H9 (cell line): ENCODE results near the gene TMEM183A. TPM values are rescaled to one million over a fixed set of nuclear protein-coding genes. Genes with fewer than 3 reads are reported as not detected.
"Not testable (repeated sequence)": the region's sequence is repeated elsewhere in the genome, so short reads cannot be mapped to it uniquely, and the experiment has no call there.

Experiments used
- DNase-seq: peaks from one replicate; pipeline ENCODE4 v3.0.0-alpha.2; 2017
- H2AFZ ChIP-seq: one replicate; pipeline ENCODE4 v1.6.1; 2013; ENCODE audit warnings: mild to moderate bottlenecking, low read length, control low read depth, moderate library complexity
- H2AK5ac ChIP-seq: 2 replicates; pipeline ENCODE4 v1.6.1; 2013; ENCODE audit warnings: low read length, control low read depth, mixed read lengths; ENCODE audit not compliant: insufficient read length
- H2BK120ac ChIP-seq: one replicate; pipeline ENCODE4 v1.6.1; 2013; ENCODE audit warnings: low read depth, mild to moderate bottlenecking, low read length, control low read depth, inconsistent platforms; ENCODE audit not compliant: poor library complexity, severe bottlenecking
- H2BK12ac ChIP-seq: 2 replicates; pipeline ENCODE4 v1.6.1; 2013; ENCODE audit warnings: low read length, control low read depth, mixed read lengths, low read depth; ENCODE audit not compliant: insufficient read length
- H2BK15ac ChIP-seq: 2 replicates; pipeline ENCODE4 v1.6.1; 2013; ENCODE audit warnings: low read depth, low read length, control low read depth
- H2BK20ac ChIP-seq: one replicate; pipeline ENCODE4 v1.6.1; 2013; ENCODE audit warnings: low read depth, mild to moderate bottlenecking, low read length, control low read depth, inconsistent platforms; ENCODE audit not compliant: poor library complexity, severe bottlenecking
- H2BK5ac ChIP-seq: 2 replicates; pipeline ENCODE4 v1.6.1; 2013; ENCODE audit warnings: low read length, control low read depth, mixed read lengths; ENCODE audit not compliant: insufficient read length
- H3K14ac ChIP-seq: 2 replicates; pipeline ENCODE4 v1.6.1; 2013; ENCODE audit warnings: low read length, control low read depth; ENCODE audit not compliant: insufficient read depth
- H3K18ac ChIP-seq: 2 replicates; pipeline ENCODE4 v1.6.1; 2013; ENCODE audit warnings: low read depth, mild to moderate bottlenecking, mixed read lengths, low read length, control low read depth; ENCODE audit not compliant: insufficient read length
- H3K23ac ChIP-seq: 2 replicates; pipeline ENCODE4 v1.6.1; 2013; ENCODE audit warnings: low read length, control low read depth, mixed read lengths, low read depth; ENCODE audit not compliant: insufficient read length
- H3K23me2 ChIP-seq: 2 replicates; pipeline ENCODE4 v1.6.1; 2013; ENCODE audit warnings: low read depth, mild to moderate bottlenecking, mixed read lengths, low read length, control low read depth; ENCODE audit not compliant: insufficient read length, poor library complexity, severe bottlenecking
- H3K27ac ChIP-seq: 2 replicates; pipeline ENCODE4 v1.5.1; 2013; ENCODE audit warnings: low read length, control low read depth, mixed read lengths, low read depth; ENCODE audit not compliant: insufficient read length
- H3K27me3 ChIP-seq: 2 replicates; pipeline ENCODE4 v1.6.1; 2013; ENCODE audit warnings: low read length, control low read depth, inconsistent platforms; ENCODE audit not compliant: insufficient read depth
- H3K4ac ChIP-seq: 2 replicates; pipeline ENCODE4 v1.6.1; 2013; ENCODE audit warnings: low read depth, mild to moderate bottlenecking, control low read depth, inconsistent platforms, low read length, moderate library complexity
- H3K4me1 ChIP-seq: 2 replicates; pipeline ENCODE4 v1.6.1; 2013; ENCODE audit warnings: low read length, control low read depth, inconsistent platforms; ENCODE audit not compliant: insufficient read depth
- H3K4me2 ChIP-seq: 2 replicates; pipeline ENCODE4 v1.6.1; 2013; ENCODE audit warnings: low read length, control low read depth, mixed read lengths; ENCODE audit not compliant: insufficient read length, insufficient read depth
- H3K56ac ChIP-seq: 2 replicates; pipeline ENCODE4 v1.6.1; 2013; ENCODE audit warnings: low read depth, mild to moderate bottlenecking, mixed read lengths, low read length, control low read depth; ENCODE audit not compliant: insufficient read length
- H3K79me1 ChIP-seq: 2 replicates; pipeline ENCODE4 v1.6.1; 2013; ENCODE audit warnings: low read depth, mild to moderate bottlenecking, moderate library complexity, low read length, control low read depth, inconsistent platforms; ENCODE audit not compliant: insufficient read depth, poor library complexity, severe bottlenecking
- H3K79me2 ChIP-seq: 2 replicates; pipeline ENCODE4 v1.6.1; 2013; ENCODE audit warnings: low read length, control low read depth, inconsistent platforms; ENCODE audit not compliant: insufficient read depth
- H3K9ac ChIP-seq: 2 replicates; pipeline ENCODE4 v1.6.1; 2013; ENCODE audit warnings: low read length, control low read depth, mixed read lengths; ENCODE audit not compliant: insufficient read length; ENCODE audit errors: extremely low read depth
- H3K9me3 ChIP-seq: one replicate; pipeline ENCODE4 v1.6.1; 2013; ENCODE audit warnings: low read depth, low read length, inconsistent platforms; ENCODE audit not compliant: control insufficient read depth
- H3T11ph ChIP-seq: one replicate; pipeline ENCODE4 v1.6.1; 2013; ENCODE audit warnings: mild to moderate bottlenecking, low read length, control low read depth, inconsistent platforms
- H4K20me1 ChIP-seq: one replicate; pipeline ENCODE4 v1.6.1; 2013; ENCODE audit not compliant: control insufficient read depth, insufficient read length, insufficient read depth
- H4K5ac ChIP-seq: 2 replicates; pipeline ENCODE4 v1.6.1; 2013; ENCODE audit warnings: low read depth, mild to moderate bottlenecking, mixed read lengths, low read length, control low read depth; ENCODE audit not compliant: insufficient read length
- H4K8ac ChIP-seq: replicated peaks from 2 replicates; pipeline ENCODE4 v1.6.1; 2013; ENCODE audit warnings: low read length, control low read depth, mixed read lengths, low read depth; ENCODE audit not compliant: insufficient read length
- H4K91ac ChIP-seq: 2 replicates; pipeline ENCODE4 v1.6.1; 2013; ENCODE audit warnings: low read depth, mild to moderate bottlenecking, moderate library complexity, mixed read lengths, low read length, control low read depth; ENCODE audit not compliant: insufficient read length
- H3K27ac Mint-ChIP-seq, 3 experiments: 2 replicates in 2 of 3; 3 replicates in 1 of 3; pipeline ENCODE4 v1.8.0; 2020 to 2021; ENCODE audit warnings: mixed read lengths in 3 of 3, mild to moderate bottlenecking in 1 of 3, moderate library complexity in 1 of 3
- H3K27me3 Mint-ChIP-seq: 2 replicates; pipeline ENCODE4 v1.8.0; 2021; ENCODE audit warnings: low read depth, mild to moderate bottlenecking, moderate library complexity, mixed read lengths
- H3K36me3 Mint-ChIP-seq, 3 experiments: 2 replicates in 2 of 3; 3 replicates in 1 of 3; pipeline ENCODE4 v1.8.0; 2020 to 2021; ENCODE audit warnings: low read depth in 3 of 3, mixed read lengths in 3 of 3; ENCODE audit not compliant: insufficient read depth in 1 of 3
- H3K4me1 Mint-ChIP-seq, 2 experiments: 2 replicates each; pipeline ENCODE4 v1.8.0; 2020; ENCODE audit warnings: mixed read lengths in 2 of 2
- H3K4me3 Mint-ChIP-seq, 2 experiments: 2 replicates in 1 of 2; 3 replicates in 1 of 2; pipeline ENCODE4 v1.8.0; 2020 to 2021; ENCODE audit warnings: mild to moderate bottlenecking in 2 of 2, mixed read lengths in 2 of 2, moderate library complexity in 1 of 2
- H3K9me3 Mint-ChIP-seq, 2 experiments: 2 replicates in 1 of 2; 3 replicates in 1 of 2; pipeline ENCODE4 v1.8.0; 2020; ENCODE audit warnings: mild to moderate bottlenecking in 2 of 2, mixed read lengths in 2 of 2, moderate library complexity in 1 of 2
- WGBS: extraction: QIAGEN DNeasy Blood & Tissue Kit; methylation state at CpG from one replicate; pipeline ENCODE4 v1.1.7; 2013; ENCODE audit warnings: missing lambda C conversion rate, low lambda C conversion rate, mixed read lengths; ENCODE audit not compliant: insufficient read length; ENCODE audit errors: extremely low coverage; 5-methylcytosine and 5-hydroxymethylcytosine counted together
- total RNA-seq: library from RNA; stranded (reverse); gene quantifications from 2 replicates; pipeline ENCODE4 v1.2.1, GENCODE V29; 2021
- TF ChIP-seq, protein P1 (sequence below): fragments of 200-600 bp; sonication (generic); conservative IDR thresholded peaks from 3 replicates; pipeline ENCODE4 v1.8.0; 2021; ENCODE audit warnings: antibody characterized with exemption, mild to moderate bottlenecking

Gene TMEM183A
- total RNA-seq, 1 experiment from 2014 or later, result 93.4 TPM

DNA sequence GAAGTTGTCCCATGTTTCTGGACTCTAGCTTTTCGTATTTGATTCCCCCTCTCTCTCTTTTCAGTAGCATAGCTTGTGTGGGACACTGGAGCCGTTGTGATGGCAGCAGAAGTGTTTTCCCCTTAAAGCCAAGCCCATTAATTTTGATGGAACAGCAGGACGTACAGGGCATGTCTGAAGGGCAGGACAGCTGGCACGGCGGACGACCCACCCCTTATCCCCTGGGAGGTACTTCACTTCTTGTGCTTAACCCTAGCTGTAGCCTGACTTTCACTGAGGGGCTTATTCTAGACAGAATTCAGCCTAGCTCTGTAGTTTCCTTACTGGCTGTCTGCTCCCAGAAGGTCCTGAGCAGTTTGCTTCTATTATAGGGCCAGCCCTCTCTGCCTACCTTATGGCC is 10.5 kb downstream of the TMEM183A start:
- H3T11ph ChIP-seq, result no peak overlapping the region
- no peak overlapping the region for H2BK5ac ChIP-seq
- no peak overlapping the region for H3K27ac ChIP-seq
- H2BK20ac ChIP-seq, result no peak overlapping the region
- H2AK5ac ChIP-seq, result no peak overlapping the region
- Mint-ChIP-seq H3K36me3 (peaks cover 67 to 90% (median 90%) of the 10 kb centered on the region in 3 experiments; a peak in 6 of 7 replicates), H3K4me3 (no peak overlapping the region), H3K4me1 (0 out of 4 replicates have a peak, but pooled peaks cover 0 to 5% of the 10 kb centered on the region in 2 experiments), H3K9me3 (no peaks in the 10 kb centered on the region), H3K27ac (no peak overlapping the region), H3K27me3 (no peaks in the 10 kb centered on the region)
- no peaks in the 10 kb centered on the region for H3K23me2 ChIP-seq
- no peak overlapping the region for H2AFZ ChIP-seq
- H3K79me1 ChIP-seq, result no peaks in the 10 kb centered on the region
- no peaks in the 10 kb centered on the region for H3K9me3 ChIP-seq
- H3K14ac ChIP-seq, result no peak overlapping the region
- H3K23ac ChIP-seq, result no peak overlapping the region
- DNase-seq, result no peak
- H3K4me2 ChIP-seq, result no peak overlapping the region
- H2BK120ac ChIP-seq, result no peak overlapping the region
- H2BK12ac ChIP-seq, result no peak overlapping the region
- H3K4ac ChIP-seq, result no peak overlapping the region
- TF ChIP-seq, protein P1, sequence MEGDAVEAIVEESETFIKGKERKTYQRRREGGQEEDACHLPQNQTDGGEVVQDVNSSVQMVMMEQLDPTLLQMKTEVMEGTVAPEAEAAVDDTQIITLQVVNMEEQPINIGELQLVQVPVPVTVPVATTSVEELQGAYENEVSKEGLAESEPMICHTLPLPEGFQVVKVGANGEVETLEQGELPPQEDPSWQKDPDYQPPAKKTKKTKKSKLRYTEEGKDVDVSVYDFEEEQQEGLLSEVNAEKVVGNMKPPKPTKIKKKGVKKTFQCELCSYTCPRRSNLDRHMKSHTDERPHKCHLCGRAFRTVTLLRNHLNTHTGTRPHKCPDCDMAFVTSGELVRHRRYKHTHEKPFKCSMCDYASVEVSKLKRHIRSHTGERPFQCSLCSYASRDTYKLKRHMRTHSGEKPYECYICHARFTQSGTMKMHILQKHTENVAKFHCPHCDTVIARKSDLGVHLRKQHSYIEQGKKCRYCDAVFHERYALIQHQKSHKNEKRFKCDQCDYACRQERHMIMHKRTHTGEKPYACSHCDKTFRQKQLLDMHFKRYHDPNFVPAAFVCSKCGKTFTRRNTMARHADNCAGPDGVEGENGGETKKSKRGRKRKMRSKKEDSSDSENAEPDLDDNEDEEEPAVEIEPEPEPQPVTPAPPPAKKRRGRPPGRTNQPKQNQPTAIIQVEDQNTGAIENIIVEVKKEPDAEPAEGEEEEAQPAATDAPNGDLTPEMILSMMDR, result no peak
- H2BK15ac ChIP-seq, result no peak overlapping the region
- no peaks in the 10 kb centered on the region for H4K20me1 ChIP-seq
- WGBS, result no CpG with 5 or more reads among the region's 6 CpGs
- H3K18ac ChIP-seq, result no peak overlapping the region
- no peak overlapping the region for H4K91ac ChIP-seq
- H3K56ac ChIP-seq, result no peak overlapping the region
- no peaks in the 10 kb centered on the region for H3K79me2 ChIP-seq
- no peak overlapping the region for H4K8ac ChIP-seq
- H3K4me1 ChIP-seq, result no peaks in the 10 kb centered on the region
- H3K27me3 ChIP-seq, result no peaks in the 10 kb centered on the region
- H4K5ac ChIP-seq, result no peak overlapping the region
- H3K9ac ChIP-seq, result no peak overlapping the region

GRCh38 chr1:203022855-203023254 is 15.7 kb downstream of the TMEM183A start:
- H3K23ac ChIP-seq, H3K79me2 ChIP-seq, H3K4me1 ChIP-seq, H3K4me2 ChIP-seq, H3K56ac ChIP-seq, H3K4me3 Mint-ChIP-seq, H3K4ac ChIP-seq, H3K27ac ChIP-seq, H3K27ac Mint-ChIP-seq, H4K8ac ChIP-seq, H2AFZ ChIP-seq, H3K23me2 ChIP-seq, H2BK120ac ChIP-seq, H2AK5ac ChIP-seq, H4K91ac ChIP-seq, H3T11ph ChIP-seq, H3K9me3 Mint-ChIP-seq, H4K5ac ChIP-seq, H2BK20ac ChIP-seq, H3K9ac ChIP-seq, DNase-seq, H2BK12ac ChIP-seq, H3K9me3 ChIP-seq, H3K18ac ChIP-seq, H3K14ac ChIP-seq, H3K27me3 ChIP-seq, H3K79me1 ChIP-seq, H2BK5ac ChIP-seq, H2BK15ac ChIP-seq, H4K20me1 ChIP-seq: not testable (repeated sequence)
- WGBS, result no CpG with 5 or more reads among the region's 10 CpGs
- H3K36me3 Mint-ChIP-seq, result peaks cover 46 to 70% (median 69%) of the 10 kb centered on the region in 3 experiments
- peaks cover 26% of the 10 kb centered on the region for H3K27me3 Mint-ChIP-seq
- peaks cover 10 to 15% of the 10 kb centered on the region in 2 experiments for H3K4me1 Mint-ChIP-seq
